Endothelial cell (in vitro differentiated cells): ENCODE results near the gene APBA2. TPM values are rescaled to one million over a fixed set of nuclear protein-coding genes. Genes with fewer than 3 reads are reported as not detected.

Experiments
- DNase-seq: peaks from one replicate; pipeline ENCODE4 v3.0.0; 2021; ENCODE audit warnings: low spot score
- H3K27ac Mint-ChIP-seq: one replicate; pipeline ENCODE4 v1.8.0; 2021; ENCODE audit warnings: mixed read lengths, inconsistent platforms; ENCODE audit not compliant: unreplicated experiment
- H3K27me3 Mint-ChIP-seq: one replicate; pipeline ENCODE4 v1.8.0; 2021; ENCODE audit warnings: mild to moderate bottlenecking, moderate library complexity, mixed read lengths, inconsistent platforms; ENCODE audit not compliant: unreplicated experiment
- H3K36me3 Mint-ChIP-seq: one replicate; pipeline ENCODE4 v1.8.0; 2021; ENCODE audit warnings: mild to moderate bottlenecking, low read depth, mixed read lengths, inconsistent platforms; ENCODE audit not compliant: unreplicated experiment
- H3K4me1 Mint-ChIP-seq: one replicate; pipeline ENCODE4 v1.8.0; 2021; ENCODE audit warnings: mild to moderate bottlenecking, mixed read lengths, inconsistent platforms; ENCODE audit not compliant: unreplicated experiment
- H3K4me3 Mint-ChIP-seq: one replicate; pipeline ENCODE4 v1.8.0; 2021; ENCODE audit warnings: mild to moderate bottlenecking, mixed read lengths, inconsistent platforms; ENCODE audit not compliant: unreplicated experiment
- H3K9me3 Mint-ChIP-seq: one replicate; pipeline ENCODE4 v1.8.0; 2021; ENCODE audit warnings: mixed read lengths, inconsistent platforms; ENCODE audit not compliant: unreplicated experiment
- total RNA-seq: library from RNA; stranded (reverse); fragmentation: NEBNext Ultra II Directional; extraction: Animal tissue kit (Norgen Biotek cat#: 25700); gene quantifications from one replicate; pipeline ENCODE4 v1.2.1, GENCODE V29; 2021; ENCODE audit not compliant: unreplicated experiment
- TF ChIP-seq, protein P1 (sequence below): fragments of 200-600 bp; sonication (generic); IDR thresholded peaks from one replicate; pipeline ENCODE4 v1.5.0; 2021; ENCODE audit warnings: antibody characterized with exemption; ENCODE audit not compliant: unreplicated experiment

Gene APBA2
- total RNA-seq, 1 donor from 2014 or later: 33.1 TPM

DNA sequence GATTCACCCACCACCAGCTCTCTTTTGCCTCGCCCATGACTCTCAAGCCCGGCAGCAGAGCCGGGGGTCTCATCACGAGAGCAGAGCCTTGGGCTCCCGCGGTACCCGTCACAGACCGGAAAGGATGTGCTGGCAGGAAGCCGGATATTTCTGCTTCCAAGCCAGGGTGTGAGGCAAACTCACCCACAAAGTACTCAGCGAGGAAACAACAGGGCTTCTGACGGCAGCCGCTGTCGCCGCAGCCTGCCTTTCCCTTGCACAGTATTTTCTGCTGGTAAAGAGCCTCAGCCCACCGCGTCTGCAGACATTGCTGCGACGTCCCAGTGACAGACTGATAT, 263.9 kb downstream of the APBA2 start:
- Mint-ChIP-seq H3K36me3 (no peaks in the 10 kb centered on the region), H3K4me1 (no peaks in the 10 kb centered on the region), H3K4me3 (no peak overlapping the region), H3K27me3 (peaks cover 2% of the 10 kb centered on the region), H3K9me3 (no peaks in the 10 kb centered on the region), H3K27ac (no peak overlapping the region)
- DNase-seq: no peak
- TF ChIP-seq, protein P1, sequence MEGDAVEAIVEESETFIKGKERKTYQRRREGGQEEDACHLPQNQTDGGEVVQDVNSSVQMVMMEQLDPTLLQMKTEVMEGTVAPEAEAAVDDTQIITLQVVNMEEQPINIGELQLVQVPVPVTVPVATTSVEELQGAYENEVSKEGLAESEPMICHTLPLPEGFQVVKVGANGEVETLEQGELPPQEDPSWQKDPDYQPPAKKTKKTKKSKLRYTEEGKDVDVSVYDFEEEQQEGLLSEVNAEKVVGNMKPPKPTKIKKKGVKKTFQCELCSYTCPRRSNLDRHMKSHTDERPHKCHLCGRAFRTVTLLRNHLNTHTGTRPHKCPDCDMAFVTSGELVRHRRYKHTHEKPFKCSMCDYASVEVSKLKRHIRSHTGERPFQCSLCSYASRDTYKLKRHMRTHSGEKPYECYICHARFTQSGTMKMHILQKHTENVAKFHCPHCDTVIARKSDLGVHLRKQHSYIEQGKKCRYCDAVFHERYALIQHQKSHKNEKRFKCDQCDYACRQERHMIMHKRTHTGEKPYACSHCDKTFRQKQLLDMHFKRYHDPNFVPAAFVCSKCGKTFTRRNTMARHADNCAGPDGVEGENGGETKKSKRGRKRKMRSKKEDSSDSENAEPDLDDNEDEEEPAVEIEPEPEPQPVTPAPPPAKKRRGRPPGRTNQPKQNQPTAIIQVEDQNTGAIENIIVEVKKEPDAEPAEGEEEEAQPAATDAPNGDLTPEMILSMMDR: no peak

GRCh38 chr15:29150515-29151483, 265.0 kb downstream of the APBA2 start:
- Mint-ChIP-seq H3K4me3 (no peak overlapping the region), H3K9me3 (no peaks in the 10 kb centered on the region), H3K4me1 (no peaks in the 10 kb centered on the region), H3K36me3 (no peaks in the 10 kb centered on the region), H3K27ac (no peak overlapping the region), H3K27me3 (peaks cover 2% of the 10 kb centered on the region)
- TF ChIP-seq, protein P1: no peak
- DNase-seq: no peak

GRCh38 chr15:29151484-29151857, 265.7 kb downstream of the APBA2 start:
- Mint-ChIP-seq H3K9me3 (no peaks in the 10 kb centered on the region), H3K4me3 (no peak overlapping the region), H3K27me3 (peaks cover 2% of the 10 kb centered on the region), H3K4me1 (no peaks in the 10 kb centered on the region), H3K27ac (no peak overlapping the region), H3K36me3 (no peaks in the 10 kb centered on the region)
- no peak for DNase-seq
- TF ChIP-seq, protein P1: no peak

DNA sequence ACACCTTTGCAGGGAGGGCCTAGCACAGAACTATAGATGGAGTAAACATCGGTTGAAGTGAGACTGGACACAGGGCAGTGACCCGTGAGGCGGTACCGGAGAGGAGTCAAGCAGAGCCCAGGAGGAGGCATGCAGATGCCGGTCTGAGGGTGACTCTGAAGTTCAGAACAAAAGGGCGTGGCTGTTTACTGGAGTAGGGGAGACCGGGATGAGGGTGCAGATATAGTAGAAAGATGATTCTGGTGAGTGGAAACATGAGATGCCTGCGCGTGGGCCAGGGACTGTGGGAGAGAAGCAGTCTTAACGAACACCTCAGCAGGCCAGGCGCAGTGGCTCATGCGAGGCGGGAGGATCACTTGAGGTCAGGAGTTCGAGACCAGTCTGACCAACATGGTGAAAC, 270.7 kb downstream of the APBA2 start:
- peaks cover 11% of the 10 kb centered on the region for H3K36me3 Mint-ChIP-seq
- H3K4me1 Mint-ChIP-seq: no peaks in the 10 kb centered on the region
- DNase-seq: no peak
- no peak overlapping the region for H3K27ac Mint-ChIP-seq
- no peak overlapping the region for H3K4me3 Mint-ChIP-seq
- TF ChIP-seq, protein P1: no peak
- peaks cover 2% of the 10 kb centered on the region for H3K27me3 Mint-ChIP-seq
- H3K9me3 Mint-ChIP-seq: peaks cover 6% of the 10 kb centered on the region

DNA sequence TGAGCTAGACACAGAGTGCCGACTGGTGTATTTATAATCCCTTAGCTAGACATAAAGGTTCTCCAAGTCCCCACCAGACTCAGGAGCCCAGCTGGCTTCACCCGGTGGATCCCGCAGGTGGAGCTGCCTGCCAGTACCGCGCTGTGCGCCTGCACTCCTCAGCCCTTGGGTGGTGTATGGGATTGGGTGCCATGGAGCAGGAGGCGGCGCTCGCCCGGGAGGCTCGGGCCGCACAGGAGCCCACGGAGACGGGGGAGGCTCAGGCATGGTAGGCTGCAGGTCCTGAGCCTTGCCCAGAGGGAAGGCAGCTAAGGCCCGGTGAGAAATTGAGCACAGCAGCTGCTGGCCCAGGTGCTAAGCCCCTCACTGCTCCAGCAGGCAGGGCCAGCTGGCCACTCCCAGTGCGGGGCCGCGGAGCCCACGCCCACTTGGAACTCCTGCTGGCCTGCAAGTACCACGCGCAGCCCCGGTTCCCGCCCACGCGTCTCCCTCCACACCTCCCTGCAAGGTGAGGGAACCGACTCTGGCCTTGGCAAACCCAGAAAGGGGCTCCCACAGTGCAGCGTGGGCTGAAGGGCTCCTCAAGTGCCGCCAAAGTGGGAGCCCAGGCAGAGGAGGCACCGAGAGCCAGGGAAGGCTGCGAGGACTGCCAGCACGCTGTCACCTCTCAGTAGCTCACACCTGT, 274.1 kb downstream of the APBA2 start:
- H3K36me3 Mint-ChIP-seq: peaks cover 21% of the 10 kb centered on the region
- TF ChIP-seq, protein P1: no peak
- H3K9me3 Mint-ChIP-seq: peaks cover 14% of the 10 kb centered on the region
- no peak for DNase-seq
- H3K27me3 Mint-ChIP-seq: peaks cover 1% of the 10 kb centered on the region
- no peak overlapping the region for H3K27ac Mint-ChIP-seq
- H3K4me3 Mint-ChIP-seq: no peak overlapping the region
- H3K4me1 Mint-ChIP-seq: no peaks in the 10 kb centered on the region
